HCEC 1CT (cell line): Measurements from ENCODE around the gene KRABD2.
"Not testable (repeated sequence)": the region's sequence is repeated elsewhere in the genome, so short reads cannot be mapped to it uniquely, and the experiment has no call there.

Source experiments
- DNase-seq: peaks from one replicate; pipeline ENCODE4 v3.0.0-alpha.2; 2017

Gene KRABD2

DNA sequence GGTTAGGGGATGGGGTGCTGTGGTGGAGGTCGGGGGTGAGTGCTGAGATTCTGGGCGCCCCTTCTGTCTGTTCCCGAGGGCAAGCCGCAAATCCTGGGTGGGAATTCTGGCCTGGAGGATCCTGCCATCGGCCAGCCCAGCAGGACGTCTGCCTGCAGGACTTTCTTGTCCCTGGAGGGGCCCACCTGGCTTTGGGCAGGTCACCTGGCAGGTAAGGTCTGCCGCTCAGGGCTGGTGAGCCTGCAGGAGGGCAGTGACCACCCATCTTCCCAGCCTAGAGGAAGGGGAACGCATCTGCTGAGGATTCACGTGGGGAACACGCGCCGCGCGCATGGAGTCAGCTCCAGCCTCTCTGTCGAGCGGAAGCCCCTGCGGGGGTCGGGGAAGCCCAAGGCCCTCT is 15.8 kb upstream of the KRABD2 start:
- no peak for DNase-seq

DNA sequence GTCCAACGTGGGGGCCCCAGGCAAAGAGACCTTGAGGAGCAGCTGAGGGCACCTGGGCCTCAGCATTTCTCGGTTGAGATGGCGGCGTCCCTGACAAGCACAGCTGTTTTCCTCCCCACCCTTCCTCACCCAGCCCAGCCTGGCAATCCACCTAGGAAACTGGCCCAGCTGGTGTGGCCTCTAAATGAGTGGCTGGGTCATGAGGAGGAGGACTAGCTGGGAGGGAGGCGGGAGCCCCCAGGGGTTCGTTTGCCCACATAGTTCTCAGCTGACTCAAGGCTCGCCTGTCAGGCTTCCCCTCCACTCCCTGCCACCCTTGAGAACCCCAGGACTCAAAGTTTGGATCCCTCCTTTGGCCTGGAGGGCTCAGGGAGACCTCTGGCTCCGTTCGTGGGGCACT is 15.2 kb upstream of the KRABD2 start:
- DNase-seq, result no peak

DNA sequence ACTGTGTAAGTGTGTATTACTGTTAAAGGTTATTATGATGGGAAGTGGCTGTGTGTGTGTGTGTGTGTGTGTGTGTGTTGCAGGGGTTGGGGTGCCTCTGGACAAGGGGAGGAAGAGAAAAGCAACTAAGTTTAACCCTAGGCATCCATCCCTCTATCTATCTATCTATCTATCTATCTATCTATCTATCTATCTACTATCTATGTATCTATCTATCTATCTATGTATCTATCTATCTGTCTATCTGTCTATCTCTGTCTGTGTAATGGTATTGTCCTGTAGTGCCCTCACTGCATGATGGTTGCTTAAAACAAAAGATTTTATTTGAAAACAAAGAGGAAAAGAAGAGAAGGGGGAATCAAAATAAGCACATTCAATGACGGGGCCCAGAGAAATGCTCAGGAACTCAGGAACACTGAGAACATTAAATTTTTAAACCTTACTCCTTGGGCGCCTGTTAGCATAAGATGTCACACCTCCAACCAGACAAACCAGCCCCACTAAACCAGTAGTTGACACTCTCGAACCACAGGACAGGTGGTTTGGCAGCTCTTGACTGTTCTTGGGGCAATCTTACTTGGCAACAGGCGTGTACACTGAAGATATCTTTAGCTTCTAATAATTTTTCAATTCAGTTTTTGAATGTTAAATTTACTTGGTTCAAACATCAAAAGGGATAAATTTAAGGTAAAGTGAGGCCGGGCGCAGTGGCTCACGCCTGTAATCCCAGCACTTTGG is 11.6 kb upstream of the KRABD2 start:
- DNase-seq, result no peak

DNA sequence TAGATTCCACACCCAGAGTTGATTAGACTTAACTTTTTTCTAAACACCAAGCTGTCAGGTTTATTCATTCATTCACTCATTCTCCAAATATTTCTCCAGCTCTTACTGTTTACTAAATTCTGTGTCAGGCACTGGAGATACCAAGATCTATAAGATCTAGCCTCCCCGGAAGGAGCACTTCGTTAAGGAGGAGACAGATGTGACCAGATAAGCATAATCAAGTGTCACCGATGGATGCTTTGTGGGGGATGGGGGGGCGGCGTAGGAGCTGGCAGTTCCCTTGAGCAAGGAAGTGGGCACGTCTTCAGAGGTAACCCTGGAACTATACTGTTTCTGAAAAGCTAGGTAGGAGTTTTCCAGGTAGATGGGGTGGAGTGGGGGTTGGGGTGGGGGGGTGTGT is 10.3 kb upstream of the KRABD2 start:
- no peak for DNase-seq

DNA sequence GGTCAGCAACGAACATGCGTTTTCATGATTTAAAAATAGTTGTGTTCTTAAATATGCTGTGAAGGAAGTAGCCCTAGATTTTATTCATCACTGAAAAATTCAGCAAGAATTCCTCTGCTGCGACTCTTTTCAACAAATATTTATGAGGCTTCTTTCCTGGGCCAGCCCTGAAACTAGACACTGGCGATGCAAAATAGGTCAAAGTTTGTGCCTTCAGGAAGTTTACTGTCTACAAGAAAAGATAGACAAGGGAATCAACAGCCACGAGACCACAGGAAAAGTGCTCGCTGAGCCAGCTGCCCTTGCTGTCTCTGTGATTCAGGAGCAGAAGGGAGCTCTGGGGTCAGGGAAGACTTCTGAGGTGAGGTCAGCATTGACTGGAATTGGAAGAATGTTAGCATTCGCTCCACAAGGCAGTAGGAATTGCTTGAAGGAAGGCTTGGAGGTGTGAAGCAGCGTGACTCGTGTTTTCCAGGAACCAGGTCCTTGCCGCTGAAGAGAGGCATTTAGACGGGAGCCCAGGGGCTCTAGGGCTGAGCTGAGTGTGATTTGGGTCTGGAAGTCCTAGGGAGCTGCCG is 8.4 kb upstream of the KRABD2 start:
- DNase-seq, result peak; percentile 90

DNA sequence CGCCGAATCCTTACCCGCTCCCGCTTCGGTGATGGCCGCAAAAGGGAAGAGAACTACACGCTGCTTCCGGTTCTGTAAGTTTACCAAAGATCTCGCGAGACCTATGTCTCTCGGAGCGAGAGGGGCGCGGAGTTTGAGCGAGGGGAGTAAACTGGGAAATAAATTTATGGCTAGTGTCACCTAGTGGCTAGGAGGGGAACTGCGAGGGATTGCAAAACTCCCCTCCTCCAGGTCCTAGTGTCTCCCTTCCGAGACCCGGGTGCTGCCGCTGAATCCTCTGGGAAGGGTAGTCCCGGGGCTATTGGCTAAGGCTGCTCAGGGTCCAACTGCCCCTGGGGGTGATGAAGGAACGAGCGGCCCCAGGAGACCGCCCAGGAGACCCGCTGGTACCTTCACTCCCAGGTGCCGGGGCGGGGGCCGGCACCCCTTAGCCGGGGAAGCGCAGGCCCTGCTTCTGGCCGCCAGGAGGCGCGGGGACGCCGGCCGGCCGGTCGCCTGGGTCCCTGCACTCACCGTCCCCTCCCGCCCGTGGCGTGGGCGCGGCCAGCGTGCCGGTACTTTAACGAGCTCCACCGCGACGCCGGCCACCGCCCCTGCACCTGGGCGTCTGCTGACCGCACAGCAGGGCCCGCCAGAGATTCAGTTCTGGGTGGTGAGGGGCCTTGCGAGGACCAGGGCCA is 6.8 kb upstream of the KRABD2 start, which contains the start of gene RPL26:
RPL26 (minus strand) TSS at position 51 of the 680 bp plus-strand sequence. CDS start 883 bp downstream, outside the sequence.
- peak; percentile 97 for DNase-seq

DNA sequence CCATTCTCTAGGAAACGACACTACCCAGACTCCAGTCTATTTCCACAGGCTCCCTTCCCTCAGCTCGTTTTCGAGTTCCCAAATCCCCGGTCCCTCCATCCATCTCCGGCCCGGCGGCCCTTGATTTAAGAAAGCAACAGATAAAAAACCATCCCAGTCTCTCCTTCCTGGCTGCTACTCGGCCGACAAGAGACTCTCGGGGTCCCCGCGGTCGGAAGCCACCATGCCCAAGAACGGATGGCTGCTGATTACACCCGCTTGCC is 6.3 kb upstream of the KRABD2 start:
- DNase-seq, result no peak

DNA sequence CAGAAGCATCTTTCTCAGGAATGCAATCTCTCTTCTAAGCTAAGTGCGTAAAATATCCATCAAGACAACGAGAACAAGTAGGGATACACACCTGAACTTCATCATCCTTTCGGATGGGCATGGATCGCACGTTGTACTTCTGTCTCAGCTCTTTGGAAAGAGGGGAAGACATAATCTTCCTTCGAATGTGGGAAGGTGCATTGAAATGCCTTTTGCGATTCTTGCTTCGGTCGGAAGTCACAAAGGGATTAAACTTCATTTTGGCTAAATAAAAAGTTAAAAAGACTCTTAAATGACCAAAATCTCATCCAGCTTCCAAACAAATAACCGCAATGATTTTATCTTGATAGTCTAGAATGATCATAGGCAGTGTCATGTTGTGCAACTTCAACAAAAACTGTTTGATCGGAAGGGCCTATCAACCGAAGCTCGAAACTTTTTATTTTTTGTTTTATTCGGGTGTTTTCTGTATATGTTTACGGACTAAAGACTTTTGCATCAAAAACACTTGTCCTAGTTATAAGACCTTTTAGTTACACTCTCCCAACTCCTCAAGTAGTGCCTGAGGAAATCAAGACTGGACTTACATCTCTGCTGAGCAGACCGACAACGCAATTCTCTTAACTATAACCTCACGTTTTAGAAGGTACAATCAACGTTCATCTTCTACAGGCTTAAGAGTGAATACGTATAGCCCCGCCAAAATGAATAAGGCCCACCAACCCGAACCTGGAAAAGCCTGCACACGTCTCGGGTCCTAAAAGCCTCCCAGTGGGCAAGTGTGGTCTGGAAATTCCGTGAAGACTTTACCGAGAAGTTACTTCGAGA is 5.8 kb upstream of the KRABD2 start:
- DNase-seq, result peak; percentile 0

DNA sequence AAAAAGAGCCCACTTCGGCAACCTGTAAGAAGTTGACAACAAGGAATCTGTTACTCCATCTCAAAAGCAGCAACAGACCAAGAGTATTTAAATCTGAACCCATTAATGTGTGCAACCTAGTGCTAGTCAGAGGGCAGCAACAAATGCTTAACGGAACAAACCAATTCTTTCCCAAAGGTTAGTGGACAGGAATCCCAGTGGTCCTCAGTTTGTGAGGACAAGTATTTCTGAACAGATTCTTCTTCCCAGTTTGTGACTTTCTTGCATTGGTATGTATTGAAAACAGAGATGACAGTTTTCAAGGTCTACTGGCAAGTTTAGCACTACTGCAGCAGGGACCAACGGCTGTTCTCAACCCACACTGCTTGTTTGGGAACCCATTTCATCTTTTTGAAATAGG is 3.5 kb upstream of the KRABD2 start:
- no peak for DNase-seq

DNA sequence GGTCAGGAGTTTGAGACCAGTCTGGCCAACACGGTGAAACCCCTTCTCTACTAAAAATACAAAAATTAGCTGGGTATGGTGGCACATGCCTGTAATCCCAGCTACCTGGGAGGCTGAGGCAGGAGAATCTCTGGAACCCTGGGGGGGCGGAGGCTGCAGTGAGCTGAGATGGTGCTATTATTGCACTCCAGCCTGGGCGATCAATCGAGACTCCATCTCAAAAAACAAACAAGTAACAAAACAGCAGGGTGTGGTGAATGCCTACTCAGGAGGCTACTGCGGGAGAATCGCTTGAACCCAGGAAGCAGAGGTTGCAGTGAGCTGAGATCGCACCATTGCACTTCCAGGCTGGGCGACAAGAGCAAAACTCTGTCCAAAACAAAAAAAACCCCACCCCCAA is 1.6 kb upstream of the KRABD2 start:
- not testable (repeated sequence) for DNase-seq

DNA sequence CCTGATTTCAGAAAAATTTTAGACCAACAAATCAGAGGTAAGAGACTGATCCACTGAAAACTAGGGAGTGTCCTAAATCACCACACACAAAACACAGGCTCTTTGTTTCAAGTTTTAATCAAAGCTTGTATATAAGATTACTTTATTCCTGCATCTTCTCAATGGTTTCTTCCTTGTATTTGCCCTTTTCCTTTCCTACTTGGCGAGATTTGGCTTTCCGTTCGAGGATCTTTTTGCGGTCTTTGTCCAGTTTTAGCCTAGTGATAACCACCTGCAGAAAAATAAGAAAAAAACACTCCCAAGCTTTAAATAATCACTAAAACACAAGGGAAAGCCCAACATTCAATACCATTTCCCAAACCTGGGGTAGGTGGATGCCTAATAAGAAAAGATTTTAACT is 918 bp upstream of the KRABD2 start:
- no peak for DNase-seq

DNA sequence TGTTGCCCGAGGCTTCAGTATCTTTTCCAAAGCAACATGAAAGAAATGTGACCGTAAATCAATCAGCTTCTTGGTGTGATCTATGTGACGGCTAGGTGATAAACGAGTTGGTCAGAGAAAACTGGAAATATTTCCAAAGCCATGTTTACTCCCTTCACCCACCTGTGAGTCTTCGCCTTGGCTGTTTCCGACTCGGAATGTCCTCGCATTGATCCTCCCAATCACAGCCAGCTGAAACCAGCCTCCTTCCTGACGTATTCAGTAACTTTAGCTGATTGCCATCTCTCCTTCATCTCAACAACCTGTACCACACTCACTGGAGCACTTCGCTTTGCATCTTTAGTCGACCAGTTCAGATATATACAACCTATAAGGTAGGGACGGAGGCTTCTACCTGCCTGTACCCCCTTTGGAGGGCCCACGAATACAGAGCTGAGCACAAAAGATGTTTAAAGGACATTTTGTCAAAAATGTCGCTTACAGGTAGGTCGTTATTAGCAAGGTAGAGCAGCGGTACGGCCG is 705 bp downstream of the KRABD2 start:
- no peak for DNase-seq

DNA sequence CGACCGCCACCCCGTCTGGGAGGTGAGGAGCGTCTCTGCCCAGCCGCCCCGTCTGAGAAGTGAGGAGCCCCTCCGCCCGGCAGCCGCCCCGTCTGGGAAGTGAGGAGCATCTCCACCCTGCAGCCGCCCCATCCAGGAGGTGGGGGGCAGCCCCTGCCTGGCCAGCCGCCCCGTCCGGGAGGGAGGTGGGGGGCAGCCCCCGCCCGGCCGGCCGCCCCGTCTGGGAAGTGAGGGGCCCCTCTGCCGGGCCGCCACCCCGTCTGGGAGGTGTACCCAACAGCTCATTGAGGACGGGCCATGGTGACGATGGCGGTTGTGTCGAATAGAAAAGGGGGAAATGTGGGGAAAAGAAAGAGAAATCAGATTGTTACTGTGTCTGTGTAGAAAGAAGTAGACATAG is 2.6 kb downstream of the KRABD2 start:
- DNase-seq, result not testable (repeated sequence)

DNA sequence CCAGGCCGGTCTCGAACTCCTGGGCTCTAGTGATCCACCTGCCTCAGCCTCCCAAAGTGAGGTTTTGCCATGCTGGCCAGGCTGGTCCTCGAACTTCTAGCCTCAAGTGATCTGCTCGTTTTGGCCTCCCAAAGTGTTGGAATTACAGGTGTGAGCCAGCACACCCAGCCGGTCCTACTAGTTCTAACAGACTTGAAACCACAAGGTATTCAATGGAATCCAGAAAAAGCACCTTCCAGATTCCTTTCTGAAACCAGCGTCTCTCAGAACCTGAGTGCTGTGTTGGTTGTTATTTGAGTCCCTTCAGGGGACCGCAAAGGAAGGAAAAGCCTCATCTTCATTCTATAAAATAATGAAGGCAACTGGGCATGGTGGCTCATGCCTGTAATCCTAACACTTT is 4.1 kb downstream of the KRABD2 start:
- DNase-seq, result no peak

DNA sequence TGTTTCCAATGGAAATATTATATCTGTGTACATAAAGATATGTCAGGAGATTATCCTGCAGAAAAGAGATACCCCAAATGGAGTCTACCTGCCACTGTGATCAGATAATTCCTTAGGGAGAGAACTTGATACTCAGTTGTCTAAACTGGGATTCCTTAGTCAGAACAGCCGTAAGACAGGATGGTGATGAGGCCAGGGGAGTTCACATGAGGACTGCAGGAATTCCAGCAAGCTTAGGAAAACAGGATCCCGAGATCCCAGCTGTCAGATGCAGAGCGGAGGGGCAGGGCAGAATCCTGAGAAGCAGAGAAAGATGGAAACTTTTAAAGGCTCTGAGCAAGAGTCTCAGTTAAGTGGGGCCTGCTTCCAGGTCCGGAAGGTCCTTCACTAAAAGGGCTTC is 4.7 kb downstream of the KRABD2 start:
- DNase-seq, result no peak

DNA sequence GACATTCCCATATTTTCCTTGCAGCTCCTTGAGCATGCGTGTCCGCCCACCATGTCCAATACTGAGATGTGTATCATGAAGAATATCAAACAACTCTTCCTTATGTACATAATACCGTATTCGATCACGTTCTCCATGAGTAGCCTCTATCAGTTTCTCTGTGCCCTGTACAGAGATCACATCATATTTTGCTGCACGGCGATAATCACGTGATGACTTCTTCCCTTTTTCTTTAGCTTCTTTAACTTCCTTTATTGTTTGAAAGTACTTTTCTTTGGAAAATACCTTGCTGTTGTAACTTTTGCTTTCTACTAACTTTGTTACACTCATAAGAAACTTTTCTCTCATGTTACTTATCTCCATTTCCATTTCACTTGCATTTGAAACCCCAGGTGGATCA is 6.6 kb downstream of the KRABD2 start:
- no peak for DNase-seq

DNA sequence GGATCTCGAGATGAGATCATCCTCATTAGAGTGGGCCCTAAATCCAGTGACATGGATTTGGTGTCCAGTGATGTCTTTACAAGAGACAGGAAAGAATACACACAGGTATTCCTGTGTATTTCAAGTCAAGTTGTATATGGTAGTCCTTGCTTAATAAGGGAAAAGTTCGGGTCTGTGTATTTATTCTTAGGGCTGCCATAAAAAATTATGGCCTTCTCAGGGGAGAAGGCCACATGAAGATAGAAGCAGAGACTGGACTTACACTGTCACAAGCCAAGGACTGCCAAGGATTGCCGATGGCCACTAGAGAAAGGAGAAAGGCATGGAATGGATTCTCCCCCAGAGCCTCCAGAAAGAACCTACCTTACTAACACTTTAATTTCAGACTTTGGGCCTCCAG is 8.3 kb downstream of the KRABD2 start:
- DNase-seq, result no peak

DNA sequence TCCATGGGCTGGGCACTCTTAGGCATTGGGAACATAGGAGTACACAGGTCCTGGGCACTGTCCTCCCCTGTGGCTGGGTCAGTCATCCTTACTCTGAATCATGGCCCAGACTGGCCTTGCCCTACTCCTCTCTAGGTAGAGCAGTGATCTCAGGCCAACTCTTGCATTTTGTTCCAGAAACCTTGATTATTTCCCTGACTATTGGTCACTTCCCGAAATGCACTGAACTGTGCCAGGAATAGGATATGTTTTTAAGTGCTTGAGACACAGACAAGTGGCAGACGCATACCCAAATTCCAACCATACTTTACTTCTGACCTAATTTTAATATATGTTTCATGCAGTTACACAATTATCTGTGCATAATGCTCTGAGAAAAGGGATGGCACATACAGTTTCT is 10.3 kb downstream of the KRABD2 start:
- peak; percentile 68 for DNase-seq

DNA sequence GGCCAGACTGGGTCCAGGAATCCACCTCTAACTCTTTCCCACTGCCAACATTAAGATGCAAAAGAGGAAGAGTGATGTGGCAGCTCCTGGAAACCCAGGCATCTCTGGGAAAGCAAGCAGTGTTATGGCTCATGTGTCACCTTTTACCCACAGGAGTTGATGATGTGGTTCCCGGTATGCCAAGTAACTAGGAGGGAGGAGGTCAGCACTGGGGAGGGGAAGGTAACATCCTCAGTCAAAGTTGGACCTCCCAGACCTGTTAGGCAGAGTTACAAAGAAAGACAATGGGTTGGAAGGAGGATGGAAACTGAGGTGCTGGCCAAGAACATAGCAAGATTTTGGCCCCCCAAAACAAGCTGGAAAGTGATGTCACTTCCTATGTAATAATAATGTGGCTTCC is 11.4 kb downstream of the KRABD2 start:
- DNase-seq, result peak; percentile 17

DNA sequence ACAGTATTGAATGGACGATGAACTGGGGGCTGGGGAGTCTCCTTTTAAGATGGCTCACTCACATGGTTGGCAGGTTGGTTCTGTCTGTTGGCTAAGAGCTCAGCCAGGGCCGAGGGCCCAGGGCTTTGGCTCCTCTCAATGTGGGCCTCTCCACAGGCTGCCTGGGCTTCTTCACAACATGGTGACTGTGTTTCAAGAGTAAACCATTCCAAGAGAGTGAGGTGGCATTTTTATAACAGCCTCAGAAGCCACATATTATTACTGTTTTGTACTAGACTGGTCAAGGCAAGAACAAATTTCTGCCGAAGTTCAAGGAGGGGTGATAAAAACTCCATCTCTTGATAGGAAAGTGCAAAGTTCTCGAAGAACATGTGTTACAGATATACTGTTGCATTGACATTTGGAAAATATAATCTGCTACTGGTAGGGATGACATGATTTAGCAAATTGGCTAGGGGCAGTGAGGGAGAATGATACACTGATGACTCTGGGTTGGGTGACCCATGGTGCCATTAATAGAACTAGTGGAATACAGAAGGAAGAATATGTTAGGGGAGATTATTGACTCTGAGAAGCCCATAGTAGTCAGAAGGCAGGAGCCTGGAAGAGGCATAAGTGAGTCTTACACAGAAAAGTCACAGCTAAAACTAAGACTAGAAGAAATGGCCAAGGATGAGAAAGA is 13.7 kb downstream of the KRABD2 start:
- DNase-seq, result no peak

DNA sequence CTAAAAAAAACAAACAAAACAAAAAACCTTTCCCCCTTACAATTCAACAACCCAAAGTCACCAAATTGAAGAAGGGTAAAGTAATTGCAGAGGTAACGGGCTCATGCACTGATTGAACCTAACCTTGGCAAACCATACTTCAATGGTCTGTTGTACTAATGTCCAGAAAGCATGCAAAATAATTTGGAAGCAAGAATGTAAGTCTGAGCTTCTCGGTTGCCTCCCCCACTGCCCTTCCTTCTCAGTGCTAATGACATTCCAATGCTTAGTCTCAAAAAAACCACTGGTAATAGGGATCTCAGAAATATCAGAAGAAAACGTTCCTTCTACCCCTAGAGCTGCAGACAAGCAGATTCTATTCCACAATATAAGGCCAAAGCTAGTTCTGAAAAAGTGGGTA is 15.8 kb downstream of the KRABD2 start:
- no peak for DNase-seq

DNA sequence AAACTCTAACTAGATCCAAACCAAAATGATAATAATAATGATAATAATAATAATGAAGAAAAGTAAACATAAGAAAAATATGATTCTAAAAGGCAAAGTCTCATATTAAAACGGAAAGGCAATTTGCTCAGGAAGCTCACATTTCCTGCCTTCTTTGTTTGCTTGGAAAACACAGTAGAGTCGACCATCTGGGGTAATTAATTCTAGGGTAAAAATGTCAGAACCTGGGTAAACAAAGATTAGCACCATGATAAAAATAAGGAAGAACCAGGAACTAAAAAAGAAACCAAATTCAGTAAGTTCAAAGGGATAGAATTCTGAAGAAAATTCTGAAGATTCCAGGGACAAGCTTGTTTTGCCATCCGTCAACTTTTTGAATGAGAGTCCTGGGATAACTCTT is 16.2 kb downstream of the KRABD2 start:
- DNase-seq, result no peak

DNA sequence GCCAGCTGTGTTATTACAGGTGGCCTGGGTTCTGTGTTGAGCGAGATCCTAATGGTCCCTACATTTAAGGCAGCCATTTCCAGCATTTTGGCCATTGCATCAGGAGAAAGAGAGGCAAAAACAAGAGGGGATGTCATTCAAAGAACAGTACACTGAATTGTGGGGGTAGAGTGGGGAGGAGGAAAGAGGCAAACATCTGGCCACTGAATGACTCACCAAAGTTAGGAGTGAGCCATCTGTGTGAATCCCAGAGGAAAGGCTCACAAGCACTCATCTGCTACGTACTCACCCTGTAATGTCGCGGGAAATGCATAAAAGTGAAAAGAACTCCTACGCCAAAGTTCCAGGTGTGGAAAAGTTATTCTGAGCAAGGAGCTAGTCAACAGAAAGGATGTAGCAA is 16.7 kb downstream of the KRABD2 start:
- DNase-seq, result peak; percentile 87
